Left colon (tissue), 2 donors: ENCODE data around the gene BTAF1. TPM values are rescaled to one million over a fixed set of nuclear protein-coding genes. Genes with fewer than 3 reads are reported as not detected.
"Not testable (repeated sequence)": the region's sequence is repeated elsewhere in the genome, so short reads cannot be mapped to it uniquely, and the experiment has no call there.

Experiments used
- ATAC-seq: fragments of 200-7000 bp; cut with Tn5 transposase; one replicate; pipeline ENCODE4 v1.9.1; 2020; ENCODE audit warnings: mild to moderate bottlenecking, moderate library complexity
- DNase-seq, 2 donors: peaks; one replicate each; pipeline ENCODE4 v3.0.0-alpha.2; 2020
- intact Hi-C, 2 donors: fragments of 100-400 bp; cut with DNase I in 1 of 2; cut with micrococcal nuclease in 1 of 2; formaldehyde crosslinking; loops; one replicate each; pipeline versions ENCODE4 v1.11.2 to v1.14.0; 2022; cut with DNase I, micrococcal nuclease
- total RNA-seq, 2 donors: library from RNA; stranded (reverse); fragmentation: NEBNext Ultra II Directional; extraction: Animal tissue kit (Norgen Biotek cat#: 25700); gene quantifications; one replicate each; pipeline ENCODE4 v1.2.1, GENCODE V29; 2021
- donor health status: DM: no; HTN: no; CAD: no.
- donor health status: DM: yes; HTN: yes; CAD: no.

BTAF1 gene
- total RNA-seq, 2 donors from 2014 or later: 24.9 to 29.7 TPM

- ATAC-seq, DNase-seq: not testable (repeated sequence)
These were observed 101.8 kb downstream of the BTAF1 start for GRCh38 chr10:92025340-92025739.

GRCh38 chr10:92027141-92027540 lies 103.6 kb downstream of the BTAF1 start:
- intact Hi-C loops: no loop called here
- DNase-seq: no peak

More at GRCh38 chr10:92025340-92025739, 101.8 kb downstream of the BTAF1 start:
- intact Hi-C loops: not testable (repeated sequence)

GRCh38 chr10:92031580-92031979 lies 108.0 kb downstream of the BTAF1 start:
- no peak for ATAC-seq
- no peak for DNase-seq
- intact Hi-C loops: no loop called here

More at GRCh38 chr10:92027141-92027540, 103.6 kb downstream of the BTAF1 start:
- ATAC-seq: no peak

- intact Hi-C loops, DNase-seq, ATAC-seq: not testable (repeated sequence)
These were observed 109.5 kb downstream of the BTAF1 start for GRCh38 chr10:92033070-92033469.

GRCh38 chr10:92038949-92039348 lies 115.4 kb downstream of the BTAF1 start:
- intact Hi-C loops: no loop called here
- ATAC-seq: no peak
- DNase-seq: no peak

- ATAC-seq (no peak), DNase-seq (no peak)
- intact Hi-C loops: no loop called here
These were observed 119.0 kb downstream of the BTAF1 start for GRCh38 chr10:92042541-92042940.

GRCh38 chr10:92045641-92046106 lies 122.1 kb downstream of the BTAF1 start:
- intact Hi-C loops: no loop called here
- no peak for ATAC-seq
- no peak for DNase-seq

- intact Hi-C loops: no loop called here
- DNase-seq (no peak), ATAC-seq (no peak)
These were observed 123.6 kb downstream of the BTAF1 start for GRCh38 chr10:92047215-92047614.

GRCh38 chr10:92052088-92052487 lies 128.5 kb downstream of the BTAF1 start:
- ATAC-seq (no peak), DNase-seq (no peak)
- intact Hi-C loops: no loop called here

- intact Hi-C loops: no loop called here
- ATAC-seq: no peak
- DNase-seq: no peak
These were observed 129.2 kb downstream of the BTAF1 start for GRCh38 chr10:92052741-92053140.

GRCh38 chr10:92054807-92055206 lies 131.2 kb downstream of the BTAF1 start:
- intact Hi-C loops: no loop called here
- no peak for ATAC-seq
- no peak for DNase-seq

GRCh38 chr10:92062273-92062672 lies 138.7 kb downstream of the BTAF1 start:
- DNase-seq: no peak
- ATAC-seq: no peak
- intact Hi-C loops: no loop called here

GRCh38 chr10:92064506-92064905 lies 140.9 kb downstream of the BTAF1 start:
- intact Hi-C loops: no loop called here
- ATAC-seq (no peak), DNase-seq (no peak)

GRCh38 chr10:92066386-92066785 lies 142.8 kb downstream of the BTAF1 start:
- DNase-seq: no peak
- intact Hi-C loops: no loop called here
- no peak for ATAC-seq

GRCh38 chr10:92068900-92069299 lies 145.3 kb downstream of the BTAF1 start:
- DNase-seq: no peak
- ATAC-seq: no peak
- intact Hi-C loops: no loop called here

GRCh38 chr10:92074126-92074887 lies 150.7 kb downstream of the BTAF1 start:
- DNase-seq (no peak), ATAC-seq (peak; percentile 58)
- intact Hi-C loops: no loop called here

- intact Hi-C loops: no loop called here
- no peak for DNase-seq
- ATAC-seq: no peak
These were observed 152.3 kb downstream of the BTAF1 start for GRCh38 chr10:92075829-92076228.

GRCh38 chr10:92076722-92077121 lies 153.2 kb downstream of the BTAF1 start:
- no peak for DNase-seq
- intact Hi-C loops: no loop called here
- ATAC-seq: no peak

- ATAC-seq: no peak
- intact Hi-C loops: no loop called here
- no peak for DNase-seq
These were observed 155.4 kb downstream of the BTAF1 start for GRCh38 chr10:92079003-92079402.
